ENCODE results near the gene SHMT1.

GRCh38 chr17:18361837-18362697 lies 1.3 kb downstream of the SHMT1 start:
- no peak for TF ChIP-seq CTCF (IDR thresholded peaks at IDR 0.05; ENCODE audit: insufficient read depth, low read depth, low read length)
- TF ChIP-seq EZH2 (IDR thresholded peaks at IDR 0.05; ENCODE audit: insufficient read depth, low read length) = no peak

Data from astrocyte (in vitro differentiated cells and primary cell).